NB4 (cell line): Measurements from ENCODE around the gene NHS.

Experiments used
- MYC ChIP-seq: IDR thresholded peaks from 2 replicates; pipeline ENCODE4 v1.6.1; 2011; ENCODE audit warnings: low read depth, low read length
- TF ChIP-seq, protein P1 (sequence below): IDR thresholded peaks from one replicate; pipeline ENCODE4 v1.5.1; 2012; ENCODE audit warnings: low read depth, low read length
- TF ChIP-seq, protein P2 (sequence below): IDR thresholded peaks from 2 replicates; pipeline ENCODE4 v1.6.1; 2011; ENCODE audit warnings: low read depth, low read length

DNA sequence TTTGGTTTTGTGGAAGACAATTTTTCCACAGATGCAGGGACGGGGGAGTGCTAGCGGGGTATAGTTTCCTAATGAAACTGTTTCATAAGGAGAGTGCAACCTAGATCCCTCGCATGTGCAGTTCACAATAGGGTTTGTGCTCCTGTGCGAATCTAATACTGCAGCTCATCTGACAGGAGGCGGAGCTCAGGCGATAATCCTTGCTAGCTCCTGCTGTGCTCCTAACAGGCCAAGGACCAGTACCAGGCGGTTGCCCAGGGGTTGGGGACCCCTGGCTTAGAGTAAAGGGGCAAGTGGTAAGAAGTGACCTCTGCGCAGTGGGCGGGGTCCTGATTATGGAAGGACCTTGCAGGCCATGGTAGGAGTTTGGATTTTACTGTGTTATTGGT lies 366.1 kb downstream of the NHS start:
- TF ChIP-seq, protein P1, sequence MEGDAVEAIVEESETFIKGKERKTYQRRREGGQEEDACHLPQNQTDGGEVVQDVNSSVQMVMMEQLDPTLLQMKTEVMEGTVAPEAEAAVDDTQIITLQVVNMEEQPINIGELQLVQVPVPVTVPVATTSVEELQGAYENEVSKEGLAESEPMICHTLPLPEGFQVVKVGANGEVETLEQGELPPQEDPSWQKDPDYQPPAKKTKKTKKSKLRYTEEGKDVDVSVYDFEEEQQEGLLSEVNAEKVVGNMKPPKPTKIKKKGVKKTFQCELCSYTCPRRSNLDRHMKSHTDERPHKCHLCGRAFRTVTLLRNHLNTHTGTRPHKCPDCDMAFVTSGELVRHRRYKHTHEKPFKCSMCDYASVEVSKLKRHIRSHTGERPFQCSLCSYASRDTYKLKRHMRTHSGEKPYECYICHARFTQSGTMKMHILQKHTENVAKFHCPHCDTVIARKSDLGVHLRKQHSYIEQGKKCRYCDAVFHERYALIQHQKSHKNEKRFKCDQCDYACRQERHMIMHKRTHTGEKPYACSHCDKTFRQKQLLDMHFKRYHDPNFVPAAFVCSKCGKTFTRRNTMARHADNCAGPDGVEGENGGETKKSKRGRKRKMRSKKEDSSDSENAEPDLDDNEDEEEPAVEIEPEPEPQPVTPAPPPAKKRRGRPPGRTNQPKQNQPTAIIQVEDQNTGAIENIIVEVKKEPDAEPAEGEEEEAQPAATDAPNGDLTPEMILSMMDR = no peak
- TF ChIP-seq, protein P2, sequence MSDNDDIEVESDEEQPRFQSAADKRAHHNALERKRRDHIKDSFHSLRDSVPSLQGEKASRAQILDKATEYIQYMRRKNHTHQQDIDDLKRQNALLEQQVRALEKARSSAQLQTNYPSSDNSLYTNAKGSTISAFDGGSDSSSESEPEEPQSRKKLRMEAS = no peak
- TF ChIP-seq MYC = no peak
